ENCODE results near the gene MEOX1.
A peak's percentile ranks its signal among the peaks of the same experiment; 100 is the strongest.

MEOX1 gene

GRCh38 chr17:43628089-43628650 lies 33.6 kb downstream of the MEOX1 start:
- Histone ChIP-seq H3K14ac (ENCODE audit: low read length) (no peak overlapping the region), H3K79me1 (ENCODE audit: low read depth, low read length) (no peaks in the 10 kb centered on the region), H3K4me1 (ENCODE audit: control insufficient read depth in 2 of 2, insufficient read depth in 1 of 2, low read depth in 1 of 2, low read length in 2 of 2) (peaks cover 5 to 13% of the 10 kb centered on the region in 2 donors), H2BK5ac (ENCODE audit: low read length) (no peak overlapping the region), H2BK15ac (ENCODE audit: low read length) (peak overlapping the region; percentile 51), H3K4ac (ENCODE audit: low read length) (no peak overlapping the region), H2AFZ (ENCODE audit: low read length) (peak overlapping the region; percentile 6), H2BK12ac (ENCODE audit: low read length) (peak overlapping the region; percentile 28), H3K4me3 (ENCODE audit: low read length in 2 of 2) (no peak overlapping the region), H3K9me3 (replicated peaks in 1 of 2; ENCODE audit: control insufficient read depth in 2 of 2, insufficient read depth in 1 of 2, low read depth in 1 of 2, low read length in 2 of 2) (no peaks in the 10 kb centered on the region), H3K9ac (ENCODE audit: low read depth, low read length, poor library complexity) (no peak overlapping the region), H3K27ac (replicated peaks; ENCODE audit: low read length) (no peak overlapping the region), H2BK120ac (ENCODE audit: low read depth, low read length) (no peak overlapping the region), H4K91ac (ENCODE audit: low read depth, low read length, poor library complexity) (no peak overlapping the region), H2AK5ac (ENCODE audit: low read depth, low read length) (peak overlapping the region; percentile 76), H3K27me3 (ENCODE audit: control insufficient read depth in 3 of 3, insufficient read depth in 3 of 3, low read depth in 1 of 3, low read length in 3 of 3) (peaks cover 0 to 2% (median 0%) of the 10 kb centered on the region in 3 experiments), H3K23ac (ENCODE audit: low read depth, low read length, poor library complexity) (no peak overlapping the region), H4K8ac (ENCODE audit: low read depth, low read length) (no peak overlapping the region), H3K36me3 (replicated peaks in 1 of 2; ENCODE audit: control insufficient read depth in 2 of 2, insufficient read depth in 2 of 2, low read length in 2 of 2) (no peaks in the 10 kb centered on the region), H3K4me2 (ENCODE audit: insufficient read depth, low read length, poor library complexity, severe bottlenecking) (no peak overlapping the region), H3K18ac (ENCODE audit: low read length) (peak overlapping the region; percentile 2)
- no peak for DNase-seq (ENCODE audit: low spot score)
- no CpG with 5 or more reads among the region's 15 CpGs for WGBS, 2 donors (ENCODE audit: extremely low coverage in 2 of 2, insufficient read length in 2 of 2, insufficient replicate concordance in 1 of 2)

DNA sequence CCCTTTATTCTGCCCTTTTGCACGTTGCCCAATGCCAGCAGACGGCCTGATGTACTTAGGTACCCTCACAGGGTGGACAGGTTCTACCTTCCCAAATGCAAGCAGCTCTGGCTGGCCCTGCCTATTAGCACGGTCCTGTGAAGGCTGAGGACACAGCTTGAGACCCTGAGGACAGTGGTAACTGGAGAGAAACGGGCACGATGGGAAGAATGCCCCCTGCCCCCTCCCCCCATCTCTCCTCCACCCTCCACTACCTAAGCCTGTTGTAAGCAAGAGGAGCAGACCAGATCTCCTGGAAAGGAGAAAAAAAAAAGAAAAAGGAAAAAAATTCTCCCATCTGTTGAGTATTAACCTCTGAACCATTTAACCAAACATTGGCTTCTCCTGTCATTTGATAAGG lies 34.1 kb downstream of the MEOX1 start:
- Histone ChIP-seq H3K27me3 (ENCODE audit: control insufficient read depth in 3 of 3, insufficient read depth in 3 of 3, low read depth in 1 of 3, low read length in 3 of 3) (peaks cover 0 to 2% (median 0%) of the 10 kb centered on the region in 3 experiments), H3K4me1 (ENCODE audit: control insufficient read depth in 2 of 2, insufficient read depth in 1 of 2, low read depth in 1 of 2, low read length in 2 of 2) (peaks cover 2 to 10% of the 10 kb centered on the region in 2 donors), H2AFZ (ENCODE audit: low read length) (peak overlapping the region; percentile 6), H3K4me2 (ENCODE audit: insufficient read depth, low read length, poor library complexity, severe bottlenecking) (no peak overlapping the region), H2BK5ac (ENCODE audit: low read length) (no peak overlapping the region), H2BK120ac (ENCODE audit: low read depth, low read length) (no peak overlapping the region), H3K27ac (replicated peaks; ENCODE audit: low read length) (no peak overlapping the region), H2BK15ac (ENCODE audit: low read length) (no peak overlapping the region), H3K4ac (ENCODE audit: low read length) (no peak overlapping the region), H3K79me1 (ENCODE audit: low read depth, low read length) (no peaks in the 10 kb centered on the region), H3K9me3 (replicated peaks in 1 of 2; ENCODE audit: control insufficient read depth in 2 of 2, insufficient read depth in 1 of 2, low read depth in 1 of 2, low read length in 2 of 2) (no peaks in the 10 kb centered on the region), H4K91ac (ENCODE audit: low read depth, low read length, poor library complexity) (no peak overlapping the region), H2AK5ac (ENCODE audit: low read depth, low read length) (no peak overlapping the region), H4K8ac (ENCODE audit: low read depth, low read length) (no peak overlapping the region), H3K23ac (ENCODE audit: low read depth, low read length, poor library complexity) (no peak overlapping the region), H3K9ac (ENCODE audit: low read depth, low read length, poor library complexity) (no peak overlapping the region), H3K4me3 (ENCODE audit: low read length in 2 of 2) (no peak overlapping the region), H3K18ac (ENCODE audit: low read length) (no peak overlapping the region), H3K36me3 (replicated peaks in 1 of 2; ENCODE audit: control insufficient read depth in 2 of 2, insufficient read depth in 2 of 2, low read length in 2 of 2) (no peaks in the 10 kb centered on the region), H3K14ac (ENCODE audit: low read length) (no peak overlapping the region), H2BK12ac (ENCODE audit: low read length) (no peak overlapping the region)
- no peak for DNase-seq (ENCODE audit: low spot score)
- no CpG with 5 or more reads among the region's 5 CpGs for WGBS, 2 donors (ENCODE audit: extremely low coverage in 2 of 2, insufficient read length in 2 of 2, insufficient replicate concordance in 1 of 2)

DNA sequence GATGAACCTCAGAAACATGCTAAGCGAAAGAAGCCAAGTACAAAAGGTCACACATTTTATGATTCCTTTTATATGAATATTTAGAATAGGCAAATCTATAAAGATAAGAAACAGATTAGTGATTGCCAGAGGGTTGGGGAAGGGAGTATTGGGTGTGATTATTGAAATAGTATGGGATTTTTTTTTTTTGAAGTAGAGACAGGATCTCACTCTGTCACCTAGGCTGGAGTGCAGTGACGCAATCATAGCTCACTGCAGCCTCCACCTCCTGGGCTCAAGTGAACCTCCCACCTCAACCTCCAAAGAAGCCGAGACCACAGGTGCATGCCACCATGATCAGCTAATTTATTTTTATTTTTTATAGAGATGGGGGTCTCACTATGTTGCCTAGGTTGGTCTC lies 35.7 kb downstream of the MEOX1 start:
- no peak overlapping the region for H3K4me2 ChIP-seq (ENCODE audit: insufficient read depth, low read length, poor library complexity, severe bottlenecking)
- no peak overlapping the region for H3K4me3 ChIP-seq (ENCODE audit: low read length in 2 of 2)
- H3K18ac ChIP-seq (ENCODE audit: low read length), result no peak overlapping the region
- H3K79me1 ChIP-seq (ENCODE audit: low read depth, low read length), result no peaks in the 10 kb centered on the region
- no peak overlapping the region for H2AK5ac ChIP-seq (ENCODE audit: low read depth, low read length)
- H3K36me3 ChIP-seq (replicated peaks in 1 of 2; ENCODE audit: control insufficient read depth in 2 of 2, insufficient read depth in 2 of 2, low read length in 2 of 2), result no peaks in the 10 kb centered on the region
- H3K4ac ChIP-seq (ENCODE audit: low read length), result no peak overlapping the region
- no peak overlapping the region for H2AFZ ChIP-seq (ENCODE audit: low read length)
- no peak overlapping the region for H3K27ac ChIP-seq (replicated peaks; ENCODE audit: low read length)
- no peak overlapping the region for H2BK120ac ChIP-seq (ENCODE audit: low read depth, low read length)
- no peak overlapping the region for H4K8ac ChIP-seq (ENCODE audit: low read depth, low read length)
- H2BK12ac ChIP-seq (ENCODE audit: low read length), result no peak overlapping the region
- H3K23ac ChIP-seq (ENCODE audit: low read depth, low read length, poor library complexity), result no peak overlapping the region
- no peak overlapping the region for H3K14ac ChIP-seq (ENCODE audit: low read length)
- H2BK15ac ChIP-seq (ENCODE audit: low read length), result no peak overlapping the region
- no peak overlapping the region for H2BK5ac ChIP-seq (ENCODE audit: low read length)
- WGBS, 2 donors (ENCODE audit: extremely low coverage in 2 of 2, insufficient read length in 2 of 2, insufficient replicate concordance in 1 of 2), result no CpG with 5 or more reads among the region's 3 CpGs
- H3K9me3 ChIP-seq (replicated peaks in 1 of 2; ENCODE audit: control insufficient read depth in 2 of 2, insufficient read depth in 1 of 2, low read depth in 1 of 2, low read length in 2 of 2), result no peaks in the 10 kb centered on the region
- H4K91ac ChIP-seq (ENCODE audit: low read depth, low read length, poor library complexity), result no peak overlapping the region
- no peak overlapping the region for H3K9ac ChIP-seq (ENCODE audit: low read depth, low read length, poor library complexity)
- H3K4me1 ChIP-seq (ENCODE audit: control insufficient read depth in 2 of 2, insufficient read depth in 1 of 2, low read depth in 1 of 2, low read length in 2 of 2), result peaks cover 0 to 5% of the 10 kb centered on the region in 2 donors
- no peak for DNase-seq (ENCODE audit: low spot score)
- peaks cover 0 to 6% (median 0%) of the 10 kb centered on the region in 3 experiments for H3K27me3 ChIP-seq (ENCODE audit: control insufficient read depth in 3 of 3, insufficient read depth in 3 of 3, low read depth in 1 of 3, low read length in 3 of 3)

DNA sequence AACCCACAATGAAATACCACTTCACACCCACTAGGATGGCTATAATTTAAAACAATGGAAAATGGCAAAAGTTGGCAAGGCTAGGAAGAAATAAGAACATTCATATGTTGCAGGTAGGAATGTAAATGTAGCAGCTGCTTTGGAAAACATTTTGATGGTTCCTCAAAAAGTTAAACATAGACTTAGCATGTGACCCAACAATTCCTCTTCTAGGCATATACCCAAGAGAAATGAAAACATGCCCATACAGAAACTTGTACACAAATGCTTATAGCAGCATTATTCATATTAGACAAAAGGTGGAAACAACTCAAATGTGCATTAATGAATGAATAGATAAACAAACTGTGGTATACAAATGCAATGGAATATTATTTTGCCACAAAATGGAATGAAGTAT lies 36.1 kb downstream of the MEOX1 start:
- Histone ChIP-seq H3K4me1 (ENCODE audit: control insufficient read depth in 2 of 2, insufficient read depth in 1 of 2, low read depth in 1 of 2, low read length in 2 of 2) (peaks cover 0 to 5% of the 10 kb centered on the region in 2 donors), H3K4me3 (ENCODE audit: low read length in 2 of 2) (no peak overlapping the region), H4K91ac (ENCODE audit: low read depth, low read length, poor library complexity) (no peak overlapping the region), H3K79me1 (ENCODE audit: low read depth, low read length) (no peaks in the 10 kb centered on the region), H3K27me3 (ENCODE audit: control insufficient read depth in 3 of 3, insufficient read depth in 3 of 3, low read depth in 1 of 3, low read length in 3 of 3) (peaks cover 0 to 6% (median 0%) of the 10 kb centered on the region in 3 experiments), H3K27ac (replicated peaks; ENCODE audit: low read length) (no peak overlapping the region), H3K4ac (ENCODE audit: low read length) (no peak overlapping the region), H2AFZ (ENCODE audit: low read length) (no peak overlapping the region), H3K4me2 (ENCODE audit: insufficient read depth, low read length, poor library complexity, severe bottlenecking) (no peak overlapping the region), H2AK5ac (ENCODE audit: low read depth, low read length) (no peak overlapping the region), H3K36me3 (replicated peaks in 1 of 2; ENCODE audit: control insufficient read depth in 2 of 2, insufficient read depth in 2 of 2, low read length in 2 of 2) (no peaks in the 10 kb centered on the region), H4K8ac (ENCODE audit: low read depth, low read length) (no peak overlapping the region), H3K18ac (ENCODE audit: low read length) (no peak overlapping the region), H2BK15ac (ENCODE audit: low read length) (no peak overlapping the region), H3K9ac (ENCODE audit: low read depth, low read length, poor library complexity) (no peak overlapping the region), H2BK5ac (ENCODE audit: low read length) (no peak overlapping the region), H2BK12ac (ENCODE audit: low read length) (no peak overlapping the region), H2BK120ac (ENCODE audit: low read depth, low read length) (no peak overlapping the region), H3K23ac (ENCODE audit: low read depth, low read length, poor library complexity) (no peak overlapping the region), H3K9me3 (replicated peaks in 1 of 2; ENCODE audit: control insufficient read depth in 2 of 2, insufficient read depth in 1 of 2, low read depth in 1 of 2, low read length in 2 of 2) (no peaks in the 10 kb centered on the region), H3K14ac (ENCODE audit: low read length) (no peak overlapping the region)
- DNase-seq (ENCODE audit: low spot score), result no peak

Measured in neuronal stem cell (in vitro differentiated cells).